Esophagus squamous epithelium (tissue), 4 donors: Measurements from ENCODE around the gene IL16.

Experiments
- CTCF ChIP-seq, 6 experiments: fragments of 450-650 bp in 4 of 6; fragments of 200-600 bp in 2 of 6; sonication (generic) in 2 of 6; IDR thresholded peaks; one replicate each; pipeline ENCODE4 v1.5.1; 2016 to 2019; ENCODE audit warnings: antibody characterized with exemption in 6 of 6, mild to moderate bottlenecking in 4 of 6, moderate library complexity in 4 of 6
- POLR2A ChIP-seq, 4 donors: fragments of 450-650 bp; IDR thresholded peaks; one replicate each; pipeline ENCODE4 v1.6.1; 2017; ENCODE audit warnings: antibody characterized with exemption in 4 of 4, mild to moderate bottlenecking in 4 of 4, moderate library complexity in 3 of 4

DNA sequence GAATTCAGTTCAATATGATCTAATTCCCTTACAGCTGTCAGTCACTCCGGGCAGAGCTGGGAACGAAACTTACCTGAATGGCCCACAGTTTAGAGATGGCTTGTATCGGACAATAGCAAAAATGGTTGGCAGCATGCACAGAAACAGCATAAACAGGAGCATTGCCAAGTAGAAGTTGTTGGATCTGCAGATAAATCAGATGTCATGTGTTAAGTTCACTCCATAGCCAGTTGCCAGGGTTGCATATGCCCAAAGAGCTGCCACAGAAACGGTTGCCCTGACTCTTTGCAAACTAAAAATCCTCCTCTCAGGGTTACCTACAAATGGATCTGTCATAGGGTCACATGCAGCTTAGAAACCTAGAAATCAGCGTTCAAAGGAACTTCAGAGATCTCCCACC, 142.6 kb downstream of the IL16 start:
- no peak for TF ChIP-seq POLR2A (IDR thresholded peaks at IDR 0.05)
- no peak for TF ChIP-seq CTCF (IDR thresholded peaks at IDR 0.05)
